Measurements from ENCODE around the gene CEP170B. TPM values are rescaled to one million over a fixed set of nuclear protein-coding genes. Genes with fewer than 3 reads are reported as not detected.
"Not testable (repeated sequence)": the region's sequence is repeated elsewhere in the genome, so short reads cannot be mapped to it uniquely, and the experiment has no call there.

CEP170B gene
- total and polyA plus RNA-seq, 4 donors: 1.5 to 10.9 (median 6.7) TPM

- H3K9ac ChIP-seq (ENCODE audit: low read depth in 1 of 2, low read length in 2 of 2); H3K27ac ChIP-seq (ENCODE audit: low read depth in 1 of 2, low read length in 2 of 2); H3K4me1 ChIP-seq (ENCODE audit: control insufficient read depth in 4 of 4, insufficient read depth in 4 of 4, low read length in 3 of 4); H3K27me3 ChIP-seq (ENCODE audit: control insufficient read depth in 4 of 4, insufficient read depth in 4 of 4, low read length in 3 of 4); H3K4me3 ChIP-seq (ENCODE audit: low read depth in 1 of 3, low read length in 3 of 3); H3K36me3 ChIP-seq (ENCODE audit: control insufficient read depth in 4 of 4, insufficient read depth in 3 of 4, low read depth in 1 of 4, low read length in 3 of 4); DNase-seq (ENCODE audit: low spot score); H3K9me3 ChIP-seq (ENCODE audit: control insufficient read depth in 4 of 4, low read length in 3 of 4): not testable (repeated sequence)
- 77% methylated on average over 37 of the region's 38 CpGs for WGBS
These were observed 39.8 kb downstream of the CEP170B start for GRCh38 chr14:104904650-104905578.

GRCh38 chr14:104905579-104905933, 40.5 kb downstream of the CEP170B start:
- not testable (repeated sequence) for H3K9ac ChIP-seq (ENCODE audit: low read depth in 1 of 2, low read length in 2 of 2); H3K4me3 ChIP-seq (ENCODE audit: low read depth in 1 of 3, low read length in 3 of 3); H3K4me1 ChIP-seq (ENCODE audit: control insufficient read depth in 4 of 4, insufficient read depth in 4 of 4, low read length in 3 of 4); H3K27me3 ChIP-seq (ENCODE audit: control insufficient read depth in 4 of 4, insufficient read depth in 4 of 4, low read length in 3 of 4); H3K27ac ChIP-seq (ENCODE audit: low read depth in 1 of 2, low read length in 2 of 2); H3K9me3 ChIP-seq (ENCODE audit: control insufficient read depth in 4 of 4, low read length in 3 of 4); H3K36me3 ChIP-seq (ENCODE audit: control insufficient read depth in 4 of 4, insufficient read depth in 3 of 4, low read depth in 1 of 4, low read length in 3 of 4); DNase-seq (ENCODE audit: low spot score)
- WGBS: 85% methylated on average over 28 of the region's 28 CpGs

- no peak overlapping the region for H3K27ac ChIP-seq (ENCODE audit: low read depth in 1 of 2, low read length in 2 of 2)
- H3K36me3 ChIP-seq (ENCODE audit: control insufficient read depth in 4 of 4, insufficient read depth in 3 of 4, low read depth in 1 of 4, low read length in 3 of 4): peaks cover 0 to 2% (median 0%) of the 10 kb centered on the region in 4 donors
- TF ChIP-seq SP1 (IDR thresholded peaks at IDR 0.05) (no peak), HNF4G (IDR thresholded peaks at IDR 0.05) (no peak), REST (IDR thresholded peaks at IDR 0.05) (no peak), NR2F2 (IDR thresholded peaks at IDR 0.05) (no peak), YY1 (IDR thresholded peaks at IDR 0.05) (no peak), FOXA1 (IDR thresholded peaks at IDR 0.05) (no peak), MAX (IDR thresholded peaks at IDR 0.05) (no peak), EGR1 (IDR thresholded peaks at IDR 0.05; ENCODE audit: low read depth in 2 of 2) (no peak), TAF1 (conservative IDR thresholded peaks at IDR 0.05) (no peak), RXRA (IDR thresholded peaks at IDR 0.05) (no peak), CTCF (IDR thresholded peaks at IDR 0.05; ENCODE audit: low read depth, low read length, missing input control) (no peak), HNF4A (conservative IDR thresholded peaks at IDR 0.05) (no peak), ZBTB33 (IDR thresholded peaks at IDR 0.05) (no peak), GABPA (IDR thresholded peaks at IDR 0.05 in 1 of 2, conservative IDR thresholded peaks at IDR 0.05 in 1 of 2) (no peak), RAD21 (IDR thresholded peaks at IDR 0.05) (no peak), JUND (IDR thresholded peaks at IDR 0.05) (no peak)
- no peak for DNase-seq (ENCODE audit: low spot score)
- no peaks in the 10 kb centered on the region for H3K4me1 ChIP-seq (ENCODE audit: control insufficient read depth in 4 of 4, insufficient read depth in 4 of 4, low read length in 3 of 4)
- WGBS: 13% methylated on average over 1 of the region's 1 CpG
- peaks cover 0 to 4% (median 0%) of the 10 kb centered on the region in 4 donors for H3K27me3 ChIP-seq (ENCODE audit: control insufficient read depth in 4 of 4, insufficient read depth in 4 of 4, low read length in 3 of 4)
- no peak overlapping the region for H3K4me3 ChIP-seq (ENCODE audit: low read depth in 1 of 3, low read length in 3 of 3)
- no peak overlapping the region for H3K9ac ChIP-seq (ENCODE audit: low read depth in 1 of 2, low read length in 2 of 2)
- H3K9me3 ChIP-seq (ENCODE audit: control insufficient read depth in 4 of 4, low read length in 3 of 4): peaks cover 0 to 7% (median 2%) of the 10 kb centered on the region in 4 donors
These were observed 43.2 kb downstream of the CEP170B start for GRCh38 chr14:104908303-104908702.
